GM12878 (cell line): Measurements from ENCODE around the gene FANCE. TPM values are rescaled to one million over a fixed set of nuclear protein-coding genes. Genes with fewer than 3 reads are reported as not detected.
"Not testable (repeated sequence)": the region's sequence is repeated elsewhere in the genome, so short reads cannot be mapped to it uniquely, and the experiment has no call there.

Source experiments
- ATAC-seq: fragments of 200-7000 bp; cut with Tn5 transposase; 3 replicates; pipeline ENCODE4 v1.9.1; 2020; ENCODE audit warnings: mild to moderate bottlenecking, moderate library complexity
- BruUV-seq: library from RNA; stranded (reverse); fragments of 400-500 nt; replicated peaks from 2 replicates; lab custom pipeline; 2021; lab: Mats Ljungman, UMichigan
- CTCF ChIA-PET: fragments of 300-600 bp; sonication (Branson Sonifier 250); formaldehyde crosslinking; extraction: SDS; loops from one replicate; lab custom pipeline; 2021; ENCODE audit warnings: inconsistent platforms; lab: Yijun Ruan, JAX
- POLR2A ChIA-PET: fragments of 350-600 bp; formaldehyde crosslinking; extraction: SDS; loops from one replicate; lab custom pipeline; 2021; ENCODE audit warnings: inconsistent platforms; lab: Charles Lee
- RAD21 ChIA-PET: fragments of 300-600 bp; sonication (Branson Sonifier 250); formaldehyde crosslinking; loops from one replicate; lab custom pipeline; 2023; ENCODE audit warnings: antibody characterized with exemption; ENCODE audit not compliant: unreplicated experiment; lab: Charles Lee
- SMC1A ChIA-PET: fragments of 300-600 bp; sonication (Branson Sonifier 250); formaldehyde crosslinking; loops from one replicate; lab custom pipeline; 2023; ENCODE audit not compliant: unreplicated experiment, uncharacterized antibody; lab: Charles Lee
- DNase-seq: peaks from one replicate; pipeline ENCODE4 v3.0.0-alpha.2; 2011; ENCODE audit warnings: low read depth, low spot score
- FAIRE-seq: peaks from 3 replicates; lab custom pipeline; 2011; peaks lifted over from hg19 to GRCh38; lab: Jason Lieb, UNC
- H2AFZ ChIP-seq: 2 replicates; pipeline ENCODE4 v1.6.0; 2011; ENCODE audit warnings: low read depth, low read length, control low read depth; ENCODE audit not compliant: control insufficient read depth
- H3K27ac ChIP-seq: 2 replicates; pipeline ENCODE4 v1.5.1; 2011; ENCODE audit warnings: control low read depth; ENCODE audit not compliant: control insufficient read depth, insufficient read depth
- H3K27me3 ChIP-seq, 2 experiments: replicated peaks in 1 of 2; 2 replicates each; pipeline versions ENCODE4 v1.6.0 to v1.6.1; 2011; ENCODE audit warnings: low read length in 1 of 2; ENCODE audit not compliant: control insufficient read depth in 2 of 2, insufficient read depth in 2 of 2
- H3K36me3 ChIP-seq, 2 experiments: 2 replicates each; pipeline ENCODE4 v1.5.1; 2011; ENCODE audit warnings: low read length in 1 of 2; ENCODE audit not compliant: control insufficient read depth in 2 of 2, insufficient read depth in 2 of 2
- H3K4me1 ChIP-seq: 2 replicates; pipeline ENCODE4 v1.6.1; 2011; ENCODE audit warnings: mild to moderate bottlenecking, low read length, moderate library complexity, mixed read lengths; ENCODE audit not compliant: control insufficient read depth, insufficient read depth
- H3K4me2 ChIP-seq: 2 replicates; pipeline ENCODE4 v1.6.0; 2011; ENCODE audit warnings: control low read depth; ENCODE audit not compliant: control insufficient read depth, insufficient read depth
- H3K4me3 ChIP-seq: fragments of 200-600 bp; sonication (generic); 2 replicates; pipeline ENCODE4 v1.5.1; 2016
- H3K79me2 ChIP-seq: 2 replicates; pipeline ENCODE4 v1.6.0; 2011; ENCODE audit warnings: low read length; ENCODE audit not compliant: control insufficient read depth, insufficient read depth
- H3K9ac ChIP-seq: 2 replicates; pipeline ENCODE4 v1.8.0; 2011; ENCODE audit warnings: low read length, control low read depth, mixed read lengths; ENCODE audit not compliant: control insufficient read depth, insufficient read depth
- H3K9me3 ChIP-seq: replicated peaks from 3 replicates; pipeline ENCODE4 v1.5.1; 2011; ENCODE audit warnings: mild to moderate bottlenecking, low read length; ENCODE audit not compliant: control insufficient read depth, insufficient read depth
- H4K20me1 ChIP-seq: 2 replicates; pipeline ENCODE4 v1.6.0; 2011; ENCODE audit not compliant: control insufficient read depth, insufficient read depth
- ATF7 ChIP-seq: fragments of 450-650 bp; IDR thresholded peaks from 2 replicates; pipeline ENCODE4 v1.6.1; 2016; ENCODE audit warnings: low read depth, mild to moderate bottlenecking
- CREB1 ChIP-seq: IDR thresholded peaks from 2 replicates; pipeline ENCODE4 v1.6.1; 2012; ENCODE audit warnings: low read depth, mild to moderate bottlenecking, inconsistent platforms
- EED ChIP-seq: sonication (generic); IDR thresholded peaks from 2 replicates; pipeline ENCODE4 v1.6.1; 2016; ENCODE audit warnings: antibody characterized with exemption, low read depth
- HDAC2 ChIP-seq: fragments of 200-600 bp; sonication (generic); IDR thresholded peaks from 2 replicates; pipeline ENCODE4 v1.6.1; 2017
- IKZF1 ChIP-seq: fragments of 450-650 bp; conservative IDR thresholded peaks from 2 replicates; pipeline ENCODE4 v1.6.1; 2017; ENCODE audit warnings: antibody characterized with exemption, mild to moderate bottlenecking
- MEF2A ChIP-seq: IDR thresholded peaks from 2 replicates; pipeline ENCODE4 v1.6.1; 2011; ENCODE audit warnings: low read depth, mild to moderate bottlenecking, low read length, moderate library complexity; ENCODE audit not compliant: insufficient read depth
- RBBP5 ChIP-seq: fragments of 200-600 bp; sonication (generic); conservative IDR thresholded peaks from 2 replicates; pipeline ENCODE4 v1.6.1; 2016
- RFX5 ChIP-seq: IDR thresholded peaks from 2 replicates; pipeline ENCODE4 v1.6.1; 2011; ENCODE audit warnings: low read depth, low read length, improper control_type of control experiment
- WGBS: methylation state at CpG from one replicate; pipeline ENCODE4 v1.1.6; 2016; ENCODE audit warnings: low lambda C conversion rate; ENCODE audit not compliant: insufficient replicate concordance, insufficient coverage; ENCODE audit errors: missing lambda C conversion rate; 5-methylcytosine and 5-hydroxymethylcytosine counted together
- in situ Hi-C: fragments of 300-500 bp; cut with MboI; formaldehyde crosslinking; loops from 9 replicates; pipeline ENCODE4 v1.14.3; 2018; ENCODE audit warnings: mixed read lengths
- intact Hi-C: fragments of 100-400 bp; cut with micrococcal nuclease; formaldehyde crosslinking; loops from one replicate; pipeline ENCODE4 v1.14.2; 2022; ENCODE audit not compliant: unreplicated experiment
- polyA plus RNA-seq, 11 experiments: library from polyadenylated mRNA; depleted of rRNA in 4 of 11; unstranded in 6 of 11; stranded (reverse) in 5 of 11; fragments of >200 nt; fragmentation: Nextera tagmentation in 4 of 11; fragmentation: Illumina TruSeq in 1 of 11; extraction: Ambion mirVana in 4 of 11; extraction: Trizol in 1 of 11; gene quantifications; 1 replicate in 1 of 11; 2 replicates in 10 of 11; pipeline versions ENCODE4 v1.2.1 to v1.2.3, GENCODE V29; 2011 to 2016; ENCODE audit warnings: inconsistent platforms in 2 of 11, missing spikeins in 2 of 11, low read depth in 1 of 11
- total RNA-seq, 4 experiments: library from RNA; depleted of rRNA in 3 of 4; stranded (reverse); fragments of >200 nt in 3 of 4; fragmentation: Illumina TruSeq in 1 of 4; extraction: Trizol in 1 of 4; gene quantifications; 2 replicates each; pipeline versions ENCODE4 v1.2.1 to v1.2.3, GENCODE V29; 2013 to 2021
- TF ChIP-seq, protein P1 (sequence below): IDR thresholded peaks from 2 replicates; pipeline ENCODE4 v1.6.1; 2012; ENCODE audit warnings: mild to moderate bottlenecking, low read depth, low read length
- TF ChIP-seq, protein P2 (sequence below): fragments of 450-650 bp; IDR thresholded peaks from 2 replicates; pipeline ENCODE4 v1.6.1; 2017; ENCODE audit warnings: mild to moderate bottlenecking, moderate library complexity
- TF ChIP-seq, protein P3 (sequence below): fragments of 450-650 bp; IDR thresholded peaks from 2 replicates; pipeline ENCODE4 v1.6.1; 2017; ENCODE audit warnings: low read depth, mild to moderate bottlenecking, moderate library complexity

FANCE gene
- total and polyA plus RNA-seq, 10 of the 15 experiments (the other 5 are each of a cell fraction or from before 2014, with no cell fraction given) = 3.0 to 13.3 (median 8.1) TPM

DNA sequence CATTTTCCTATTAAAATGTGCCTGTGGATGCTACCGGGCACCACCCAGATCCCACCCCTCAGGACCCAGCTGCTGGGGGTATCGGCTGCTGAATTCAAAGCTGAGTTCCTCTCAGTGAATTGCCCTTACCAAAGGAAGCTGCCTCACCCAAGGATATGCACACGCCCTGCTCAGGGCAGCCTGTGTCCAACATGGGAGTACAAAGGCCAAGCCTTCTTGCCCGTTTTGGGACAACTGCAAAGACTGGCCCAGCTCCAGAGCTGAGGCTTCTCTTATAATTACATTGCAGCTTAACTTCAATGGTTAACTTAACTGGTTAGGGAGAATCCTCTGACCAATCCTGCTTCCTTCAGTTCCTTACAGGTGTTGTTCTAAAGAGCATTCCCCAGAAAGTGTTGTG, 19.8 kb upstream of the FANCE start (continued):
- TF ChIP-seq, protein P1, sequence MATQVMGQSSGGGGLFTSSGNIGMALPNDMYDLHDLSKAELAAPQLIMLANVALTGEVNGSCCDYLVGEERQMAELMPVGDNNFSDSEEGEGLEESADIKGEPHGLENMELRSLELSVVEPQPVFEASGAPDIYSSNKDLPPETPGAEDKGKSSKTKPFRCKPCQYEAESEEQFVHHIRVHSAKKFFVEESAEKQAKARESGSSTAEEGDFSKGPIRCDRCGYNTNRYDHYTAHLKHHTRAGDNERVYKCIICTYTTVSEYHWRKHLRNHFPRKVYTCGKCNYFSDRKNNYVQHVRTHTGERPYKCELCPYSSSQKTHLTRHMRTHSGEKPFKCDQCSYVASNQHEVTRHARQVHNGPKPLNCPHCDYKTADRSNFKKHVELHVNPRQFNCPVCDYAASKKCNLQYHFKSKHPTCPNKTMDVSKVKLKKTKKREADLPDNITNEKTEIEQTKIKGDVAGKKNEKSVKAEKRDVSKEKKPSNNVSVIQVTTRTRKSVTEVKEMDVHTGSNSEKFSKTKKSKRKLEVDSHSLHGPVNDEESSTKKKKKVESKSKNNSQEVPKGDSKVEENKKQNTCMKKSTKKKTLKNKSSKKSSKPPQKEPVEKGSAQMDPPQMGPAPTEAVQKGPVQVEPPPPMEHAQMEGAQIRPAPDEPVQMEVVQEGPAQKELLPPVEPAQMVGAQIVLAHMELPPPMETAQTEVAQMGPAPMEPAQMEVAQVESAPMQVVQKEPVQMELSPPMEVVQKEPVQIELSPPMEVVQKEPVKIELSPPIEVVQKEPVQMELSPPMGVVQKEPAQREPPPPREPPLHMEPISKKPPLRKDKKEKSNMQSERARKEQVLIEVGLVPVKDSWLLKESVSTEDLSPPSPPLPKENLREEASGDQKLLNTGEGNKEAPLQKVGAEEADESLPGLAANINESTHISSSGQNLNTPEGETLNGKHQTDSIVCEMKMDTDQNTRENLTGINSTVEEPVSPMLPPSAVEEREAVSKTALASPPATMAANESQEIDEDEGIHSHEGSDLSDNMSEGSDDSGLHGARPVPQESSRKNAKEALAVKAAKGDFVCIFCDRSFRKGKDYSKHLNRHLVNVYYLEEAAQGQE = no peak
- no peak for TF ChIP-seq CREB1
- no peak for TF ChIP-seq ATF7
- TF ChIP-seq, protein P2, sequence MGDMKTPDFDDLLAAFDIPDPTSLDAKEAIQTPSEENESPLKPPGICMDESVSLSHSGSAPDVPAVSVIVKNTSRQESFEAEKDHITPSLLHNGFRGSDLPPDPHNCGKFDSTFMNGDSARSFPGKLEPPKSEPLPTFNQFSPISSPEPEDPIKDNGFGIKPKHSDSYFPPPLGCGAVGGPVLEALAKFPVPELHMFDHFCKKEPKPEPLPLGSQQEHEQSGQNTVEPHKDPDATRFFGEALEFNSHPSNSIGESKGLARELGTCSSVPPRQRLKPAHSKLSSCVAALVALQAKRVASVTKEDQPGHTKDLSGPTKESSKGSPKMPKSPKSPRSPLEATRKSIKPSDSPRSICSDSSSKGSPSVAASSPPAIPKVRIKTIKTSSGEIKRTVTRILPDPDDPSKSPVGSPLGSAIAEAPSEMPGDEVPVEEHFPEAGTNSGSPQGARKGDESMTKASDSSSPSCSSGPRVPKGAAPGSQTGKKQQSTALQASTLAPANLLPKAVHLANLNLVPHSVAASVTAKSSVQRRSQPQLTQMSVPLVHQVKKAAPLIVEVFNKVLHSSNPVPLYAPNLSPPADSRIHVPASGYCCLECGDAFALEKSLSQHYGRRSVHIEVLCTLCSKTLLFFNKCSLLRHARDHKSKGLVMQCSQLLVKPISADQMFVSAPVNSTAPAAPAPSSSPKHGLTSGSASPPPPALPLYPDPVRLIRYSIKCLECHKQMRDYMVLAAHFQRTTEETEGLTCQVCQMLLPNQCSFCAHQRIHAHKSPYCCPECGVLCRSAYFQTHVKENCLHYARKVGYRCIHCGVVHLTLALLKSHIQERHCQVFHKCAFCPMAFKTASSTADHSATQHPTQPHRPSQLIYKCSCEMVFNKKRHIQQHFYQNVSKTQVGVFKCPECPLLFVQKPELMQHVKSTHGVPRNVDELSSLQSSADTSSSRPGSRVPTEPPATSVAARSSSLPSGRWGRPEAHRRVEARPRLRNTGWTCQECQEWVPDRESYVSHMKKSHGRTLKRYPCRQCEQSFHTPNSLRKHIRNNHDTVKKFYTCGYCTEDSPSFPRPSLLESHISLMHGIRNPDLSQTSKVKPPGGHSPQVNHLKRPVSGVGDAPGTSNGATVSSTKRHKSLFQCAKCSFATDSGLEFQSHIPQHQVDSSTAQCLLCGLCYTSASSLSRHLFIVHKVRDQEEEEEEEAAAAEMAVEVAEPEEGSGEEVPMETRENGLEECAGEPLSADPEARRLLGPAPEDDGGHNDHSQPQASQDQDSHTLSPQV = no peak
- TF ChIP-seq MEF2A = no peak
- no peak for TF ChIP-seq HDAC2
- TF ChIP-seq RBBP5 = no peak
- no peak for TF ChIP-seq EED
- TF ChIP-seq RFX5 = no peak
- TF ChIP-seq, protein P3, sequence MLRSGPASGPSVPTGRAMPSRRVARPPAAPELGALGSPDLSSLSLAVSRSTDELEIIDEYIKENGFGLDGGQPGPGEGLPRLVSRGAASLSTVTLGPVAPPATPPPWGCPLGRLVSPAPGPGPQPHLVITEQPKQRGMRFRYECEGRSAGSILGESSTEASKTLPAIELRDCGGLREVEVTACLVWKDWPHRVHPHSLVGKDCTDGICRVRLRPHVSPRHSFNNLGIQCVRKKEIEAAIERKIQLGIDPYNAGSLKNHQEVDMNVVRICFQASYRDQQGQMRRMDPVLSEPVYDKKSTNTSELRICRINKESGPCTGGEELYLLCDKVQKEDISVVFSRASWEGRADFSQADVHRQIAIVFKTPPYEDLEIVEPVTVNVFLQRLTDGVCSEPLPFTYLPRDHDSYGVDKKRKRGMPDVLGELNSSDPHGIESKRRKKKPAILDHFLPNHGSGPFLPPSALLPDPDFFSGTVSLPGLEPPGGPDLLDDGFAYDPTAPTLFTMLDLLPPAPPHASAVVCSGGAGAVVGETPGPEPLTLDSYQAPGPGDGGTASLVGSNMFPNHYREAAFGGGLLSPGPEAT = no peak
- TF ChIP-seq IKZF1 = no peak

DNA sequence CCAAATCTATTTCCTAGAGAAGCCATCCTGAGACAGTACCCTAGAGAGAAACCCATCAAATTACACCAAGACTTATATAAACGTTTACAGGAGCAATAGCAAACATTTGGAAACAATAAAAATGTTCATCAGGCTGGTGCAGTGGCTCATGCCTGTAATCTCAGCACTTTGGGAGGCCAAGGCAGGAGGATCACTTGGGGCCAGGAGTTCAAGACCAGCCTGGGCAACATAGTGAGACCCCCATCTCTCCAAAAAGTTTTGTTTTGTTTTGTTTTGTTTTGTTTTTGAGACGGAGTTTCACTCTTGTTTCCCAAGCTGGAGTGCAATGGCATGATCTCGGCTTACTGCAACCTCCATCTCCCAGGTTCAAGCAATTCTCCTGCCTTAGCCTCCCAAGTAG, 19.4 kb upstream of the FANCE start:
- H3K79me2 ChIP-seq, H3K27ac ChIP-seq, POLR2A ChIA-PET, SMC1A ChIA-PET, DNase-seq, FAIRE-seq, H3K9ac ChIP-seq, H3K4me3 ChIP-seq, H2AFZ ChIP-seq, in situ Hi-C loops, H4K20me1 ChIP-seq, ATAC-seq, H3K27me3 ChIP-seq, H3K4me1 ChIP-seq, H3K36me3 ChIP-seq, intact Hi-C loops, CTCF ChIA-PET, H3K4me2 ChIP-seq, BruUV-seq: not testable (repeated sequence)
- RAD21 ChIA-PET = interaction anchor here (0.7 to 1.4 kb wide), 2 partner anchors 17 to 90 kb away, joined by 3 read pairs; partner anchors contain the start of gene PPARD
- 59% methylated on average over 3 of the region's 3 CpGs for WGBS
- peaks cover 15% of the 10 kb centered on the region; the same call in 2 of the 3 replicates for H3K9me3 ChIP-seq
